Progenitor cell of endocrine pancreas (in vitro differentiated cells): ENCODE data around the gene IFTAP. TPM values are rescaled to one million over a fixed set of nuclear protein-coding genes. Genes with fewer than 3 reads are reported as not detected.

Source experiments
- DNase-seq: peaks from one replicate; pipeline ENCODE4 v3.0.0; 2021; ENCODE audit warnings: low spot score; ENCODE audit not compliant: unreplicated experiment
- H3K27ac Mint-ChIP-seq: 2 replicates; pipeline ENCODE4 v1.8.0; 2021; ENCODE audit warnings: mild to moderate bottlenecking, moderate library complexity, mixed read lengths
- H3K27me3 Mint-ChIP-seq: 2 replicates; pipeline ENCODE4 v1.8.0; 2021; ENCODE audit warnings: mixed read lengths
- H3K36me3 Mint-ChIP-seq: 2 replicates; pipeline ENCODE4 v1.8.0; 2022; ENCODE audit warnings: mixed read lengths; ENCODE audit not compliant: insufficient read depth
- H3K4me1 Mint-ChIP-seq: 2 replicates; pipeline ENCODE4 v1.8.0; 2021; ENCODE audit warnings: low read depth, mixed read lengths
- H3K4me3 Mint-ChIP-seq: 2 replicates; pipeline ENCODE4 v1.8.0; 2021; ENCODE audit warnings: low read depth, mild to moderate bottlenecking, moderate library complexity, mixed read lengths
- H3K9me3 Mint-ChIP-seq: 2 replicates; pipeline ENCODE4 v1.8.0; 2021; ENCODE audit warnings: low read depth, mixed read lengths
- CTCF ChIP-seq: fragments of 200-600 bp; sonication (generic); IDR thresholded peaks from one replicate; pipeline ENCODE4 v1.5.0; 2021; ENCODE audit warnings: antibody characterized with exemption, mild to moderate bottlenecking; ENCODE audit not compliant: unreplicated experiment
- total RNA-seq: library from RNA; stranded (reverse); gene quantifications from 2 replicates; pipeline ENCODE4 v1.2.1, GENCODE V29; 2021

Gene IFTAP
- total RNA-seq, 1 donor from 2014 or later = 29.5 TPM

- Mint-ChIP-seq H3K27ac (no peak overlapping the region), H3K27me3 (peaks cover 51% of the 10 kb centered on the region), H3K36me3 (no peaks in the 10 kb centered on the region), H3K4me1 (peaks cover 4% of the 10 kb centered on the region), H3K9me3 (peaks cover 10% of the 10 kb centered on the region), H3K4me3 (no peak overlapping the region)
- DNase-seq = no peak
- no peak for TF ChIP-seq CTCF
These were observed 10.6 kb upstream of the IFTAP start for GRCh38 chr11:36583667-36584066.

- H3K9me3 Mint-ChIP-seq = peaks cover 6% of the 10 kb centered on the region
- TF ChIP-seq CTCF = no peak
- no peaks in the 10 kb centered on the region for H3K4me1 Mint-ChIP-seq
- no peak overlapping the region for H3K4me3 Mint-ChIP-seq
- no peaks in the 10 kb centered on the region for H3K36me3 Mint-ChIP-seq
- H3K27me3 Mint-ChIP-seq = peaks cover 77% of the 10 kb centered on the region
- H3K27ac Mint-ChIP-seq = no peak overlapping the region
- DNase-seq = no peak
These were observed 7.8 kb upstream of the IFTAP start for GRCh38 chr11:36586543-36586942.

- Mint-ChIP-seq H3K27ac (no peak overlapping the region), H3K9me3 (no peaks in the 10 kb centered on the region)
- no peak for DNase-seq
These were observed 6.2 kb upstream of the IFTAP start for GRCh38 chr11:36588099-36588498.

GRCh38 chr11:36590513-36590912, 3.8 kb upstream of the IFTAP start:
- no peaks in the 10 kb centered on the region for H3K9me3 Mint-ChIP-seq
- TF ChIP-seq CTCF = no peak
- H3K27ac Mint-ChIP-seq = no peak overlapping the region
- DNase-seq = no peak
- no peak overlapping the region for H3K4me3 Mint-ChIP-seq
- peaks cover 5% of the 10 kb centered on the region for H3K4me1 Mint-ChIP-seq
- H3K36me3 Mint-ChIP-seq = no peaks in the 10 kb centered on the region
- H3K27me3 Mint-ChIP-seq = peaks cover 71% of the 10 kb centered on the region

More at GRCh38 chr11:36588099-36588498, 6.2 kb upstream of the IFTAP start:
- Mint-ChIP-seq H3K27me3 (peaks cover 83% of the 10 kb centered on the region), H3K4me1 (no peaks in the 10 kb centered on the region), H3K4me3 (no peak overlapping the region), H3K36me3 (no peaks in the 10 kb centered on the region)
- no peak for TF ChIP-seq CTCF

GRCh38 chr11:36591433-36591832, 2.9 kb upstream of the IFTAP start:
- Mint-ChIP-seq H3K4me3 (no peak overlapping the region), H3K4me1 (peaks cover 5% of the 10 kb centered on the region), H3K36me3 (no peaks in the 10 kb centered on the region), H3K9me3 (no peaks in the 10 kb centered on the region), H3K27ac (no peak overlapping the region), H3K27me3 (peaks cover 61% of the 10 kb centered on the region)
- TF ChIP-seq CTCF = no peak
- no peak for DNase-seq
